ENCODE measurements around the gene PDE4D.

DNA sequence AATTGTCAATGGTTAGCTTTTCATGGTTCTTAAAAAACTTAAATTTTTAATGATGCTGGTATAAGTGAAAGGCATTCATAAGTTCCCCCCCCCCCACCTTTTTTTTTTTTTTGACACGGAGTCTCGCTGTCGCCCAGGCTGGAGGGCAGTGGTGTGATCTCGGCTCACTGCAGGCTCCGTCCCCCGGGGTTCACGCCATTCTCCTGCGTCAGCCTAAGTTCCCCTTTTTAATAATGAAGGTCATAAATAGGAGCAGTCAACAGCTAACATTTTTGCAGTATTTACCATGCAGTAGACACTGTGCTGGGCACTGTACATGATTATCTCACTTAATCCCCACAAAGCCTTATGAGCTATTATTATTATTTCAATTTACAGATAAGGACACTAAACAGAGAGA lies 556.3 kb downstream of the PDE4D start:
- TF ChIP-seq POLR2AphosphoS5 (IDR thresholded peaks at IDR 0.05; ENCODE audit: low read depth, low read length) (no peak), TAF1 (IDR thresholded peaks at IDR 0.05; ENCODE audit: borderline replicate concordance, insufficient read depth, low read length) (no peak), SIN3A (IDR thresholded peaks at IDR 0.05; ENCODE audit: borderline replicate concordance, insufficient read depth, low read length) (no peak)
- TF ChIP-seq, protein P1, sequence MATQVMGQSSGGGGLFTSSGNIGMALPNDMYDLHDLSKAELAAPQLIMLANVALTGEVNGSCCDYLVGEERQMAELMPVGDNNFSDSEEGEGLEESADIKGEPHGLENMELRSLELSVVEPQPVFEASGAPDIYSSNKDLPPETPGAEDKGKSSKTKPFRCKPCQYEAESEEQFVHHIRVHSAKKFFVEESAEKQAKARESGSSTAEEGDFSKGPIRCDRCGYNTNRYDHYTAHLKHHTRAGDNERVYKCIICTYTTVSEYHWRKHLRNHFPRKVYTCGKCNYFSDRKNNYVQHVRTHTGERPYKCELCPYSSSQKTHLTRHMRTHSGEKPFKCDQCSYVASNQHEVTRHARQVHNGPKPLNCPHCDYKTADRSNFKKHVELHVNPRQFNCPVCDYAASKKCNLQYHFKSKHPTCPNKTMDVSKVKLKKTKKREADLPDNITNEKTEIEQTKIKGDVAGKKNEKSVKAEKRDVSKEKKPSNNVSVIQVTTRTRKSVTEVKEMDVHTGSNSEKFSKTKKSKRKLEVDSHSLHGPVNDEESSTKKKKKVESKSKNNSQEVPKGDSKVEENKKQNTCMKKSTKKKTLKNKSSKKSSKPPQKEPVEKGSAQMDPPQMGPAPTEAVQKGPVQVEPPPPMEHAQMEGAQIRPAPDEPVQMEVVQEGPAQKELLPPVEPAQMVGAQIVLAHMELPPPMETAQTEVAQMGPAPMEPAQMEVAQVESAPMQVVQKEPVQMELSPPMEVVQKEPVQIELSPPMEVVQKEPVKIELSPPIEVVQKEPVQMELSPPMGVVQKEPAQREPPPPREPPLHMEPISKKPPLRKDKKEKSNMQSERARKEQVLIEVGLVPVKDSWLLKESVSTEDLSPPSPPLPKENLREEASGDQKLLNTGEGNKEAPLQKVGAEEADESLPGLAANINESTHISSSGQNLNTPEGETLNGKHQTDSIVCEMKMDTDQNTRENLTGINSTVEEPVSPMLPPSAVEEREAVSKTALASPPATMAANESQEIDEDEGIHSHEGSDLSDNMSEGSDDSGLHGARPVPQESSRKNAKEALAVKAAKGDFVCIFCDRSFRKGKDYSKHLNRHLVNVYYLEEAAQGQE (IDR thresholded peaks at IDR 0.05; ENCODE audit: insufficient read depth in 1 of 2, low read depth in 2 of 2, low read length in 2 of 2): no peak
